WERI-Rb-1 (cell line): ENCODE results near the gene SDC3.

ENCODE experiments used
- DNase-seq: peaks from one replicate; pipeline ENCODE4 v3.0.0-alpha.2; 2020
- H3K27ac ChIP-seq: fragments of 250-450 bp; sonication (Bioruptor Pico); 2 replicates; pipeline ENCODE4 v1.5.1; 2020; ENCODE audit warnings: mild to moderate bottlenecking, moderate library complexity
- H3K27me3 ChIP-seq: fragments of 250-450 bp; sonication (Bioruptor Pico); 2 replicates; pipeline ENCODE4 v1.5.1; 2021; ENCODE audit warnings: mild to moderate bottlenecking, low read depth, moderate library complexity; ENCODE audit not compliant: insufficient read depth, severe bottlenecking
- H3K36me3 ChIP-seq: fragments of 250-450 bp; sonication (Bioruptor Pico); 2 replicates; pipeline ENCODE4 v1.5.1; 2020; ENCODE audit warnings: mild to moderate bottlenecking, moderate library complexity
- H3K4me3 ChIP-seq: 2 replicates; pipeline ENCODE4 v1.5.1; 2011; ENCODE audit warnings: low read depth, mild to moderate bottlenecking, control low read depth, low read length
- H3K9me3 ChIP-seq: fragments of 250-450 bp; sonication (Bioruptor Pico); 2 replicates; pipeline ENCODE4 v1.5.1; 2021; ENCODE audit warnings: mild to moderate bottlenecking, moderate library complexity; ENCODE audit not compliant: severe bottlenecking
- CTCF ChIP-seq: IDR thresholded peaks from 2 replicates; pipeline ENCODE4 v1.5.1; 2011; ENCODE audit warnings: low read depth, mild to moderate bottlenecking, control low read depth, inconsistent platforms, low read length

The SDC3 gene

GRCh38 chr1:30923597-30923996, 15.0 kb upstream of the SDC3 start:
- TF ChIP-seq CTCF: no peak
- H3K9me3 ChIP-seq: no peaks in the 10 kb centered on the region
- no peak overlapping the region for H3K27ac ChIP-seq
- H3K4me3 ChIP-seq: no peak overlapping the region
- H3K36me3 ChIP-seq: no peaks in the 10 kb centered on the region
- no peaks in the 10 kb centered on the region for H3K27me3 ChIP-seq
- no peak for DNase-seq

- no peak overlapping the region for H3K4me3 ChIP-seq
- H3K9me3 ChIP-seq: no peaks in the 10 kb centered on the region
- no peak for TF ChIP-seq CTCF
- no peak overlapping the region for H3K27ac ChIP-seq
- DNase-seq: no peak
- no peaks in the 10 kb centered on the region for H3K36me3 ChIP-seq
- H3K27me3 ChIP-seq: no peaks in the 10 kb centered on the region
Measured at GRCh38 chr1:30920827-30921226, 12.3 kb upstream of the SDC3 start.

- no peaks in the 10 kb centered on the region for H3K9me3 ChIP-seq
- no peak overlapping the region for H3K27ac ChIP-seq
- H3K4me3 ChIP-seq: no peak overlapping the region
- no peak for TF ChIP-seq CTCF
- H3K27me3 ChIP-seq: no peaks in the 10 kb centered on the region
- DNase-seq: no peak
- H3K36me3 ChIP-seq: no peaks in the 10 kb centered on the region
Measured at GRCh38 chr1:30919025-30919881, 10.7 kb upstream of the SDC3 start.

- TF ChIP-seq CTCF: no peak
- no peaks in the 10 kb centered on the region for H3K9me3 ChIP-seq
- DNase-seq: no peak
- H3K4me3 ChIP-seq: no peak overlapping the region
- H3K27ac ChIP-seq: no peak overlapping the region
- H3K27me3 ChIP-seq: no peaks in the 10 kb centered on the region
- no peaks in the 10 kb centered on the region for H3K36me3 ChIP-seq
Measured at GRCh38 chr1:30916296-30916695, 7.7 kb upstream of the SDC3 start.

- Histone ChIP-seq H3K9me3 (no peaks in the 10 kb centered on the region), H3K27ac (no peak overlapping the region), H3K27me3 (no peaks in the 10 kb centered on the region), H3K36me3 (no peaks in the 10 kb centered on the region), H3K4me3 (no peak overlapping the region)
- no peak for DNase-seq
- TF ChIP-seq CTCF: no peak
Measured at GRCh38 chr1:30915491-30916230, 7.1 kb upstream of the SDC3 start.
